ENCODE data around the gene TDRD3. TPM values are rescaled to one million over a fixed set of nuclear protein-coding genes. Genes with fewer than 3 reads are reported as not detected.

The TDRD3 gene
- total RNA-seq, 4 donors from 2014 or later, result 28.5 to 47.8 (median 41.3) TPM

- no peak overlapping the region for H3K27ac ChIP-seq
Measured at GRCh38 chr13:60612593-60612992, 215.6 kb downstream of the TDRD3 start.

GRCh38 chr13:60613080-60613479 lies 216.1 kb downstream of the TDRD3 start:
- TF ChIP-seq CTCF (IDR thresholded peaks at IDR 0.05) (no peak), POLR2A (IDR thresholded peaks at IDR 0.05) (no peak)
- H3K4me3 ChIP-seq (replicated peaks in 1 of 3), result no peak overlapping the region
- no peaks in the 10 kb centered on the region for H3K9me3 ChIP-seq
- 91 to 93% methylated on average over 1 of the region's 1 CpG for WGBS, 2 donors
- no peak for DNase-seq
- H3K4me1 ChIP-seq, result no peaks in the 10 kb centered on the region
- intact Hi-C loops (cut with DNase I), result no loop called here
- H3K36me3 ChIP-seq, result no peaks in the 10 kb centered on the region
- H3K27me3 ChIP-seq, result no peaks in the 10 kb centered on the region
- no peak overlapping the region for H3K27ac ChIP-seq

More at GRCh38 chr13:60612593-60612992, 215.6 kb downstream of the TDRD3 start:
- WGBS, 2 donors, result 68 to 78% methylated on average over 3 of the region's 3 CpGs
- Histone ChIP-seq H3K27me3 (no peaks in the 10 kb centered on the region), H3K4me1 (no peaks in the 10 kb centered on the region), H3K9me3 (no peaks in the 10 kb centered on the region), H3K4me3 (replicated peaks in 1 of 3) (no peak overlapping the region), H3K36me3 (no peaks in the 10 kb centered on the region)
- DNase-seq, result no peak
- TF ChIP-seq CTCF (IDR thresholded peaks at IDR 0.05) (no peak), POLR2A (IDR thresholded peaks at IDR 0.05) (no peak)
- intact Hi-C loops (cut with DNase I), result no loop called here

GRCh38 chr13:60617991-60618733 lies 221.1 kb downstream of the TDRD3 start:
- 71 to 77% methylated on average over 4 of the region's 4 CpGs for WGBS, 2 donors
- intact Hi-C loops (cut with DNase I), result no loop called here

GRCh38 chr13:60619461-60619860 lies 222.4 kb downstream of the TDRD3 start:
- TF ChIP-seq POLR2A (IDR thresholded peaks at IDR 0.05), result no peak
- no peak for TF ChIP-seq CTCF (IDR thresholded peaks at IDR 0.05)
- WGBS, 2 donors, result 78 to 87% methylated on average over 2 of the region's 2 CpGs
- no peaks in the 10 kb centered on the region for H3K36me3 ChIP-seq
- no peak overlapping the region for H3K27ac ChIP-seq
- no peak overlapping the region for H3K4me3 ChIP-seq (replicated peaks in 1 of 3)
- H3K27me3 ChIP-seq, result no peaks in the 10 kb centered on the region
- DNase-seq, result no peak
- H3K4me1 ChIP-seq, result no peaks in the 10 kb centered on the region
- no peaks in the 10 kb centered on the region for H3K9me3 ChIP-seq
- intact Hi-C loops (cut with DNase I), result no loop called here

More at GRCh38 chr13:60617991-60618733, 221.1 kb downstream of the TDRD3 start:
- no peak overlapping the region for H3K4me3 ChIP-seq (replicated peaks in 1 of 3)
- no peaks in the 10 kb centered on the region for H3K4me1 ChIP-seq
- H3K36me3 ChIP-seq, result no peaks in the 10 kb centered on the region
- TF ChIP-seq CTCF (IDR thresholded peaks at IDR 0.05) (no peak), POLR2A (IDR thresholded peaks at IDR 0.05) (no peak)
- no peaks in the 10 kb centered on the region for H3K27me3 ChIP-seq
- DNase-seq, result no peak
- H3K27ac ChIP-seq, result no peak overlapping the region
- no peaks in the 10 kb centered on the region for H3K9me3 ChIP-seq

GRCh38 chr13:60620611-60621395 lies 223.8 kb downstream of the TDRD3 start:
- WGBS, 2 donors, result 82 to 83% methylated on average over 5 of the region's 5 CpGs
- no peaks in the 10 kb centered on the region for H3K36me3 ChIP-seq
- H3K4me1 ChIP-seq, result no peaks in the 10 kb centered on the region
- no peaks in the 10 kb centered on the region for H3K27me3 ChIP-seq
- H3K4me3 ChIP-seq (replicated peaks in 1 of 3), result no peak overlapping the region
- intact Hi-C loops (cut with DNase I), result no loop called here
- no peaks in the 10 kb centered on the region for H3K9me3 ChIP-seq
- DNase-seq, result no peak
- no peak overlapping the region for H3K27ac ChIP-seq
- TF ChIP-seq CTCF (IDR thresholded peaks at IDR 0.05) (no peak), POLR2A (IDR thresholded peaks at IDR 0.05) (no peak)
